SK-N-SH (cell line): Measurements from ENCODE around the gene CAPNS1. TPM values are rescaled to one million over a fixed set of nuclear protein-coding genes. Genes with fewer than 3 reads are reported as not detected.

Experiments used
- CTCF ChIA-PET: fragments of 300-600, 350-600 bp; formaldehyde crosslinking; extraction: SDS; loops from one replicate; lab custom pipeline; 2021; lab: Yijun Ruan, JAX
- POLR2A ChIA-PET: fragments of 350-600 bp; sonication (Branson Sonifier 250); formaldehyde crosslinking; extraction: SDS; loops from one replicate; lab custom pipeline; 2020; ENCODE audit warnings: antibody characterized with exemption, inconsistent platforms; lab: Yijun Ruan, JAX
- DNase-seq: peaks from one replicate; pipeline ENCODE4 v3.0.0; 2012
- H2AFZ ChIP-seq: fragments of 200-600 bp; sonication (generic); 2 replicates; pipeline ENCODE4 v1.8.1; 2016; ENCODE audit warnings: antibody characterized with exemption, mild to moderate bottlenecking, low read depth
- H3F3A ChIP-seq: fragments of 200-600 bp; sonication (generic); replicated peaks from 2 replicates; pipeline ENCODE3; 2016; ENCODE audit warnings: antibody characterized with exemption, mild to moderate bottlenecking; ENCODE audit not compliant: insufficient read depth
- H3K27ac ChIP-seq, 2 experiments: fragments of 200-500 bp in 1 of 2; fragments of 200-600 bp in 1 of 2; sonication (Bioruptor generic) in 1 of 2; sonication (generic), shearing (Covaris generic) in 1 of 2; 2 replicates each; pipeline versions ENCODE4 v1.5.1 to v1.6.1; 2014 to 2016; ENCODE audit warnings: low read depth in 2 of 2, inconsistent platforms in 1 of 2, low read length in 1 of 2, mild to moderate bottlenecking in 1 of 2, mixed read lengths in 1 of 2
- H3K27me3 ChIP-seq: fragments of 200-600 bp; sonication (generic), shearing (Covaris generic); 2 replicates; pipeline ENCODE4 v1.6.1; 2016; ENCODE audit warnings: mixed run types; ENCODE audit not compliant: insufficient read depth
- H3K36me3 ChIP-seq, 2 experiments: fragments of 200-500 bp in 1 of 2; fragments of 200-600 bp in 1 of 2; sonication (Bioruptor generic) in 1 of 2; sonication (generic) in 1 of 2; replicated peaks in 1 of 2; 2 replicates each; pipeline versions ENCODE3 to v1.5.1; 2014 to 2016; ENCODE audit warnings: low read length in 1 of 2, mild to moderate bottlenecking in 1 of 2; ENCODE audit not compliant: insufficient read depth in 2 of 2, control insufficient read depth in 1 of 2
- H3K4me1 ChIP-seq, 2 experiments: fragments of 200-500 bp in 1 of 2; fragments of 200-600 bp in 1 of 2; sonication (Bioruptor generic) in 1 of 2; sonication (generic), shearing (Covaris generic) in 1 of 2; 2 replicates each; pipeline versions ENCODE4 v1.5.1 to v1.6.1; 2014 to 2016; ENCODE audit warnings: low read depth in 1 of 2, low read length in 1 of 2, mixed run types in 1 of 2; ENCODE audit not compliant: insufficient read depth in 2 of 2, control insufficient read depth in 1 of 2
- H3K4me2 ChIP-seq: fragments of 200-600 bp; sonication (generic), shearing (Covaris generic); 2 replicates; pipeline ENCODE4 v1.6.1; 2017; ENCODE audit warnings: mixed run types
- H3K4me3 ChIP-seq, 2 experiments: fragments of 200-500 bp in 1 of 2; fragments of 200-600 bp in 1 of 2; sonication (Bioruptor generic) in 1 of 2; sonication (generic), shearing (Covaris generic) in 1 of 2; 2 replicates each; pipeline versions ENCODE4 v1.5.1 to v1.8.1; 2014 to 2016; ENCODE audit warnings: low read depth in 2 of 2, inconsistent platforms in 1 of 2, low read length in 1 of 2, mild to moderate bottlenecking in 1 of 2, mixed read lengths in 1 of 2, moderate library complexity in 1 of 2
- H3K79me2 ChIP-seq: fragments of 200-600 bp; sonication (generic); 2 replicates; pipeline ENCODE4 v1.8.1; 2017; ENCODE audit warnings: mild to moderate bottlenecking; ENCODE audit not compliant: insufficient read depth
- H3K9ac ChIP-seq: fragments of 200-600 bp; sonication (generic); 2 replicates; pipeline ENCODE4 v1.6.1; 2017; ENCODE audit warnings: mixed run types
- H3K9me2 ChIP-seq: fragments of 200-600 bp; sonication (generic); 2 replicates; pipeline ENCODE4 v1.6.1; 2017; ENCODE audit warnings: mixed run types
- H3K9me3 ChIP-seq: fragments of 200-600 bp; sonication (generic); 2 replicates; pipeline ENCODE4 v1.6.1; 2017; ENCODE audit warnings: mixed run types, mild to moderate bottlenecking, moderate library complexity
- H4K20me1 ChIP-seq: fragments of 200-600 bp; sonication (generic); 2 replicates; pipeline ENCODE4 v1.6.1; 2017; ENCODE audit warnings: mild to moderate bottlenecking, mixed run types; ENCODE audit not compliant: insufficient read depth
- ELF1 ChIP-seq: IDR thresholded peaks from 2 replicates; pipeline ENCODE4 v1.4.0; 2012
- EP300 ChIP-seq, 2 experiments: IDR thresholded peaks; 2 replicates each; pipeline versions ENCODE4 v1.4.0 to v1.6.1; 2012; ENCODE audit warnings: borderline replicate concordance in 1 of 2, low read depth in 1 of 2, low read length in 1 of 2
- EZH2phosphoT487 ChIP-seq: fragments of 200-600 bp; sonication (generic); IDR thresholded peaks from 2 replicates; pipeline ENCODE4 v1.6.1; 2017; ENCODE audit warnings: low read depth, mixed run types, mild to moderate bottlenecking, antibody characterized with exemption, moderate library complexity, borderline replicate concordance
- FOXJ3 ChIP-seq: sonication (generic); formaldehyde crosslinking; IDR thresholded peaks from 2 replicates; pipeline ENCODE4 v1.5.1; 2020; ENCODE audit warnings: mild to moderate bottlenecking, missing genetic modification reagents
- FOXM1 ChIP-seq: IDR thresholded peaks from 2 replicates; pipeline ENCODE4 v1.4.0; 2012; ENCODE audit warnings: low read depth, mild to moderate bottlenecking
- JUND ChIP-seq: IDR thresholded peaks from 2 replicates; pipeline ENCODE4 v1.4.0; 2012
- MXI1 ChIP-seq: IDR thresholded peaks from 2 replicates; pipeline ENCODE4 v1.6.1; 2012; ENCODE audit warnings: mild to moderate bottlenecking, low read depth, low read length, improper control_type of control experiment
- NFIC ChIP-seq: IDR thresholded peaks from 2 replicates; pipeline ENCODE4 v1.4.0; 2012; ENCODE audit warnings: borderline replicate concordance
- RCOR1 ChIP-seq: fragments of 150-350 bp; IDR thresholded peaks from 2 replicates; pipeline ENCODE4 v1.6.1; 2017; ENCODE audit warnings: antibody characterized with exemption, low read length
- SIN3A ChIP-seq: IDR thresholded peaks from 2 replicates; pipeline ENCODE4 v1.6.1; 2012; ENCODE audit warnings: low read depth, mild to moderate bottlenecking, low read length, moderate library complexity, borderline replicate concordance
- SMC3 ChIP-seq: IDR thresholded peaks from 2 replicates; pipeline ENCODE4 v1.6.1; 2012; ENCODE audit warnings: low read depth, low read length, improper control_type of control experiment
- TAF1 ChIP-seq: IDR thresholded peaks from 2 replicates; pipeline ENCODE4 v1.6.1; 2012; ENCODE audit warnings: low read depth, mild to moderate bottlenecking, low read length, moderate library complexity, borderline replicate concordance
- WGBS: methylation state at CpG from one replicate; pipeline ENCODE4 v1.1.6; 2017; ENCODE audit warnings: low lambda C conversion rate; 5-methylcytosine and 5-hydroxymethylcytosine counted together
- polyA plus RNA-seq, 3 experiments: library from polyadenylated mRNA; depleted of rRNA; stranded (reverse); fragments of >200 nt; gene quantifications; 2 replicates each; pipeline ENCODE4 v1.2.3, GENCODE V29; 2012
- TF ChIP-seq, protein P1 (sequence below): IDR thresholded peaks from 2 replicates; pipeline ENCODE4 v1.4.0; 2012; ENCODE audit warnings: low read depth
- TF ChIP-seq, protein P2 (sequence below): IDR thresholded peaks from 2 replicates; pipeline ENCODE4 v1.4.0; 2012; ENCODE audit warnings: low read depth, borderline replicate concordance
- TF ChIP-seq, protein P3 (sequence below): fragments of 150-350 bp; IDR thresholded peaks from 2 replicates; pipeline ENCODE4 v1.6.1; 2017; ENCODE audit warnings: antibody characterized with exemption, low read length, low read depth, borderline replicate concordance
- TF ChIP-seq, protein P4 (sequence below): IDR thresholded peaks from 2 replicates; pipeline ENCODE4 v1.4.0; 2012; ENCODE audit warnings: low read depth, borderline replicate concordance

Gene CAPNS1
- polyA plus RNA-seq, 1 of the 3 experiments (the other 2 are of a cell fraction): 999 TPM

DNA sequence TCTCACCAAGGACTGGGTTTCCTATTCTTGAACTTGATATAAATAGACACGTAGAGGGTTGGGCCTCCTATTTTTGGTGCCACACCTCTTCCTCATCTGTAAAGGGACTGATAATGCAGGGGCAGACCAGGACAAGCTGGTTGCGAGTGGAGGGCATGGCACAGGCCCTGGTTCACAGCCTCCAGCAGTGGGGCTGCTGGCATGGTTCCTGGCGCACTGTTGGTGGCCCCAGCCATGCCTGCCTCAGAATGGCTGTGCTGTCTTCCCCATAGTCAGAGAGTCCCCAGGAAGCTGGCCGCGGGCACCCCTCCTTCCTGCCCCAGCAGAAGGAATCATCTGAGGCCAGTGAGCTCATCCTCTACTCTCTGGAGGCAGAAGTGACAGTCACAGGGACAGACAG lies 39.4 kb upstream of the CAPNS1 start:
- Histone ChIP-seq H3F3A (no peaks in the 10 kb centered on the region), H3K4me3 (no peak overlapping the region), H3K4me2 (no peak overlapping the region), H3K9ac (no peak overlapping the region), H3K9me2 (no peaks in the 10 kb centered on the region), H3K27me3 (no peaks in the 10 kb centered on the region), H3K4me1 (no peaks in the 10 kb centered on the region), H4K20me1 (no peaks in the 10 kb centered on the region), H3K79me2 (no peaks in the 10 kb centered on the region), H3K36me3 (peaks cover 3 to 5% of the 10 kb centered on the region in 2 experiments), H3K9me3 (no peaks in the 10 kb centered on the region), H2AFZ (no peak overlapping the region), H3K27ac (no peak overlapping the region)
- no peak for DNase-seq
- TF ChIP-seq, protein P1, sequence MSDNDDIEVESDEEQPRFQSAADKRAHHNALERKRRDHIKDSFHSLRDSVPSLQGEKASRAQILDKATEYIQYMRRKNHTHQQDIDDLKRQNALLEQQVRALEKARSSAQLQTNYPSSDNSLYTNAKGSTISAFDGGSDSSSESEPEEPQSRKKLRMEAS: no peak
- no peak for TF ChIP-seq NFIC
- TF ChIP-seq JUND: no peak
- TF ChIP-seq, protein P2, sequence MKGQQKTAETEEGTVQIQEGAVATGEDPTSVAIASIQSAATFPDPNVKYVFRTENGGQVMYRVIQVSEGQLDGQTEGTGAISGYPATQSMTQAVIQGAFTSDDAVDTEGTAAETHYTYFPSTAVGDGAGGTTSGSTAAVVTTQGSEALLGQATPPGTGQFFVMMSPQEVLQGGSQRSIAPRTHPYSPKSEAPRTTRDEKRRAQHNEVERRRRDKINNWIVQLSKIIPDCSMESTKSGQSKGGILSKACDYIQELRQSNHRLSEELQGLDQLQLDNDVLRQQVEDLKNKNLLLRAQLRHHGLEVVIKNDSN: no peak
- no peak for TF ChIP-seq SIN3A
- ChIA-PET CTCF (no interaction called here), POLR2A (no interaction called here)
- 92% methylated on average over 5 of the region's 5 CpGs for WGBS

DNA sequence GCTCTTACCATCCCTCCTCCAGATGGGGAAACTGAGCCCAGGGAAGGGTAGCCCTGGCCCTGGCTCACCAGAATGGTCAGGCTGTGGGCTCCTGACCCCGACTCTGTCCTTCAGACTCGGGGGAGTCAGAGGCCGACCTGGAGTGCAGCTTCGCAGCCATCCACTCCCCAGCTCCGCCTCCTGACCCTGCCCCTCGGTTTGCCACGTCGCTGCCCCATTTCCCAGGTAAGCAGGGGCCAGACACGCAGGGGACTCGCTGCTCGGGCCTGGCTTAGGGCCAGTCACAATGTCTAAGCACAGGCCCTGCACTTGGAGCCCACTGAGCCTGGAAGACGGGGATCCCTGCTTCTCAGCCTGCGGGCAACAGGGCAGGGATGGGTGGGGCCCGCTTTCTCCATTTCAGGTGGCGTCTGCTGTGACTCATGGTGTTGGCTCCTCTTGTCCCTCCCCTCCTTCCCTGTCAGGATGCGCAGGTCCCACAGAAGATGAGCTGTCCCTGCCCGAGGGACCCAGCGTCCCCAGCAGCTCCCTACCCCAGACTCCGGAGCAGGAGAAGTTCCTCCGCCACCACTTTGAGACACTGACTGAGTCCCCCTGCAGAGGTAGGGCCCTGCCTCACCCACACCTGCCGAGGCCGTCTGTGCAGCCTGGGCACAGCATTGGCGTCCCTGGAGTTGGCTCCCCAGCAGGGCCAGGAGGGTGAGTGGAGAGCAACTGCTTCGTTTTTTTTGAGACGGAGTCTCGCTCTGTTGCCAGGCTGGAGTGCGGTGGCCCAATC lies 38.1 kb upstream of the CAPNS1 start:
- no peaks in the 10 kb centered on the region for H3K27me3 ChIP-seq
- H4K20me1 ChIP-seq: no peaks in the 10 kb centered on the region
- no peaks in the 10 kb centered on the region for H3K79me2 ChIP-seq
- H3K9me2 ChIP-seq: no peaks in the 10 kb centered on the region
- H2AFZ ChIP-seq: no peak overlapping the region
- H3K4me2 ChIP-seq: no peak overlapping the region
- no peak overlapping the region for H3K27ac ChIP-seq
- no peaks in the 10 kb centered on the region for H3F3A ChIP-seq
- CTCF ChIA-PET: no interaction called here
- H3K4me1 ChIP-seq: no peaks in the 10 kb centered on the region
- no peak overlapping the region for H3K9ac ChIP-seq
- WGBS: 94% methylated on average over 24 of the region's 27 CpGs
- peaks cover 3 to 5% of the 10 kb centered on the region in 2 experiments for H3K36me3 ChIP-seq
- no peak for TF ChIP-seq EP300 (IDR thresholded peaks at IDR 0.05; ENCODE audit: borderline replicate concordance in 1 of 2, low read depth in 1 of 2, low read length in 1 of 2)
- TF ChIP-seq FOXJ3: no peak
- TF ChIP-seq, protein P3, sequence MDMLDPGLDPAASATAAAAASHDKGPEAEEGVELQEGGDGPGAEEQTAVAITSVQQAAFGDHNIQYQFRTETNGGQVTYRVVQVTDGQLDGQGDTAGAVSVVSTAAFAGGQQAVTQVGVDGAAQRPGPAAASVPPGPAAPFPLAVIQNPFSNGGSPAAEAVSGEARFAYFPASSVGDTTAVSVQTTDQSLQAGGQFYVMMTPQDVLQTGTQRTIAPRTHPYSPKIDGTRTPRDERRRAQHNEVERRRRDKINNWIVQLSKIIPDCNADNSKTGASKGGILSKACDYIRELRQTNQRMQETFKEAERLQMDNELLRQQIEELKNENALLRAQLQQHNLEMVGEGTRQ: no peak
- TF ChIP-seq JUND: no peak
- TF ChIP-seq TAF1: no peak
- no peak for TF ChIP-seq SMC3
- TF ChIP-seq RCOR1: no peak
- TF ChIP-seq, protein P1: no peak
- TF ChIP-seq, protein P4, sequence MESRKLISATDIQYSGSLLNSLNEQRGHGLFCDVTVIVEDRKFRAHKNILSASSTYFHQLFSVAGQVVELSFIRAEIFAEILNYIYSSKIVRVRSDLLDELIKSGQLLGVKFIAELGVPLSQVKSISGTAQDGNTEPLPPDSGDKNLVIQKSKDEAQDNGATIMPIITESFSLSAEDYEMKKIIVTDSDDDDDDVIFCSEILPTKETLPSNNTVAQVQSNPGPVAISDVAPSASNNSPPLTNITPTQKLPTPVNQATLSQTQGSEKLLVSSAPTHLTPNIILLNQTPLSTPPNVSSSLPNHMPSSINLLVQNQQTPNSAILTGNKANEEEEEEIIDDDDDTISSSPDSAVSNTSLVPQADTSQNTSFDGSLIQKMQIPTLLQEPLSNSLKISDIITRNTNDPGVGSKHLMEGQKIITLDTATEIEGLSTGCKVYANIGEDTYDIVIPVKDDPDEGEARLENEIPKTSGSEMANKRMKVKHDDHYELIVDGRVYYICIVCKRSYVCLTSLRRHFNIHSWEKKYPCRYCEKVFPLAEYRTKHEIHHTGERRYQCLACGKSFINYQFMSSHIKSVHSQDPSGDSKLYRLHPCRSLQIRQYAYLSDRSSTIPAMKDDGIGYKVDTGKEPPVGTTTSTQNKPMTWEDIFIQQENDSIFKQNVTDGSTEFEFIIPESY: no peak
- TF ChIP-seq FOXM1: no peak
- no peak for TF ChIP-seq EZH2phosphoT487
- no peak for TF ChIP-seq MXI1
- TF ChIP-seq ELF1: no peak
- TF ChIP-seq, all 33 proteins: peak for 0
- no peak for DNase-seq
- POLR2A ChIA-PET: no interaction called here
- Histone ChIP-seq H3K9me3 (no peaks in the 10 kb centered on the region), H3K4me3 (no peak overlapping the region)
